ENCODE measurements around the gene TECRL. TPM values are rescaled to one million over a fixed set of nuclear protein-coding genes. Genes with fewer than 3 reads are reported as not detected.

TECRL gene
- total and polyA plus RNA-seq, 10 of the 15 experiments (the other 5 are each of a cell fraction or from before 2014, with no cell fraction given): 0.10 TPM; not detected in 9

DNA sequence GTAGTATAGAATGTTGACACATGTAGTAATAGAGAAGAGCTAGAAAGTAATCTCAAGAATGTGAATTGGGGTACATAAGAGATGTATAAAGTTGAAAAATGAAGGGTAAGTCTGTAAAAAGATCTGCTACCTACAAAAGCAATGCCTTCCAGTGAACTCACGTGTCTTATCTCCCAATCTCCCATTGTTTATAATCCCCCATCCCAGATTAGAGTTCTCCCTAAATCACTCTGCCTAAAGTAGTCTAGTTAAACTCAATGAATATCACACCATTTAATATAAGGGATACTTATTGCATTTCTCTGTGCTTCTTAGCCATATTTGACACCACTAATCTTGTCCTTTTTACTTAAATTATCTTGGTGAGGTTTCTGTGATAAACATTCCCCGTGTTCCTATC, 6.6 kb downstream of the TECRL start:
- no peak overlapping the region for H3K4me2 ChIP-seq (ENCODE audit: control insufficient read depth, insufficient read depth)
- no peaks in the 10 kb centered on the region for H3K9me3 ChIP-seq (replicated peaks; ENCODE audit: control insufficient read depth, insufficient read depth, low read length)
- in situ Hi-C loops (cut with MboI) (no loop called here), intact Hi-C loops (cut with micrococcal nuclease; ENCODE audit: unreplicated experiment) (no loop called here)
- no peaks in the 10 kb centered on the region for H4K20me1 ChIP-seq (ENCODE audit: control insufficient read depth, insufficient read depth)
- no peaks in the 10 kb centered on the region for H3K27me3 ChIP-seq (replicated peaks in 1 of 2; ENCODE audit: control insufficient read depth in 2 of 2, insufficient read depth in 2 of 2, low read length in 1 of 2)
- ChIA-PET SMC1A (ENCODE audit: uncharacterized antibody, unreplicated experiment) (no interaction called here), POLR2A (no interaction called here), CTCF (no interaction called here), RAD21 (ENCODE audit: unreplicated experiment) (no interaction called here)
- no peaks in the 10 kb centered on the region for H3K4me1 ChIP-seq (ENCODE audit: control insufficient read depth, insufficient read depth, low read length)
- no peak overlapping the region for H3K27ac ChIP-seq (ENCODE audit: control insufficient read depth, insufficient read depth)
- no peak for DNase-seq (ENCODE audit: low read depth, low spot score)
- H3K79me2 ChIP-seq (ENCODE audit: control insufficient read depth, insufficient read depth, low read length): no peaks in the 10 kb centered on the region
- no peak overlapping the region for H2AFZ ChIP-seq (ENCODE audit: control insufficient read depth, low read depth, low read length)
- no peak overlapping the region for H3K9ac ChIP-seq (ENCODE audit: control insufficient read depth, insufficient read depth, low read length)
- H3K4me3 ChIP-seq: no peak overlapping the region
- no peaks in the 10 kb centered on the region for H3K36me3 ChIP-seq (ENCODE audit: control insufficient read depth in 2 of 2, insufficient read depth in 2 of 2, low read length in 1 of 2)
- no peak for FAIRE-seq
- no peak for ATAC-seq
- 6% methylated on average over 2 of the region's 2 CpGs for WGBS (ENCODE audit: insufficient coverage, insufficient replicate concordance, low lambda C conversion rate, missing lambda C conversion rate)
- no TSS peak for BruUV-seq (replicated peaks)
- TF ChIP-seq HDGF (IDR thresholded peaks at IDR 0.05): no peak
- no peak for TF ChIP-seq RAD21 (IDR thresholded peaks at IDR 0.05; ENCODE audit: insufficient read depth, low read depth, low read length)
- TF ChIP-seq ESRRA (IDR thresholded peaks at IDR 0.05; ENCODE audit: low read length): no peak
- TF ChIP-seq, protein P1, sequence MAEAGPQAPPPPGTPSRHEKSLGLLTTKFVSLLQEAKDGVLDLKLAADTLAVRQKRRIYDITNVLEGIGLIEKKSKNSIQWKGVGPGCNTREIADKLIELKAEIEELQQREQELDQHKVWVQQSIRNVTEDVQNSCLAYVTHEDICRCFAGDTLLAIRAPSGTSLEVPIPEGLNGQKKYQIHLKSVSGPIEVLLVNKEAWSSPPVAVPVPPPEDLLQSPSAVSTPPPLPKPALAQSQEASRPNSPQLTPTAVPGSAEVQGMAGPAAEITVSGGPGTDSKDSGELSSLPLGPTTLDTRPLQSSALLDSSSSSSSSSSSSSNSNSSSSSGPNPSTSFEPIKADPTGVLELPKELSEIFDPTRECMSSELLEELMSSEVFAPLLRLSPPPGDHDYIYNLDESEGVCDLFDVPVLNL (IDR thresholded peaks at IDR 0.05; ENCODE audit: low read depth, low read length): no peak
- no peak for TF ChIP-seq TARDBP (IDR thresholded peaks at IDR 0.05; ENCODE audit: borderline replicate concordance)
- TF ChIP-seq RB1 (IDR thresholded peaks at IDR 0.05; ENCODE audit: borderline replicate concordance): no peak
- TF ChIP-seq POLR2A (IDR thresholded peaks at IDR 0.05; ENCODE audit: low read depth, low read length): no peak
- TF ChIP-seq WRNIP1 (IDR thresholded peaks at IDR 0.05; ENCODE audit: borderline replicate concordance, low read depth, low read length): no peak
- no peak for TF ChIP-seq ZNF274 (IDR thresholded peaks at IDR 0.05; ENCODE audit: insufficient read depth, insufficient read length)
- TF ChIP-seq, protein P2, sequence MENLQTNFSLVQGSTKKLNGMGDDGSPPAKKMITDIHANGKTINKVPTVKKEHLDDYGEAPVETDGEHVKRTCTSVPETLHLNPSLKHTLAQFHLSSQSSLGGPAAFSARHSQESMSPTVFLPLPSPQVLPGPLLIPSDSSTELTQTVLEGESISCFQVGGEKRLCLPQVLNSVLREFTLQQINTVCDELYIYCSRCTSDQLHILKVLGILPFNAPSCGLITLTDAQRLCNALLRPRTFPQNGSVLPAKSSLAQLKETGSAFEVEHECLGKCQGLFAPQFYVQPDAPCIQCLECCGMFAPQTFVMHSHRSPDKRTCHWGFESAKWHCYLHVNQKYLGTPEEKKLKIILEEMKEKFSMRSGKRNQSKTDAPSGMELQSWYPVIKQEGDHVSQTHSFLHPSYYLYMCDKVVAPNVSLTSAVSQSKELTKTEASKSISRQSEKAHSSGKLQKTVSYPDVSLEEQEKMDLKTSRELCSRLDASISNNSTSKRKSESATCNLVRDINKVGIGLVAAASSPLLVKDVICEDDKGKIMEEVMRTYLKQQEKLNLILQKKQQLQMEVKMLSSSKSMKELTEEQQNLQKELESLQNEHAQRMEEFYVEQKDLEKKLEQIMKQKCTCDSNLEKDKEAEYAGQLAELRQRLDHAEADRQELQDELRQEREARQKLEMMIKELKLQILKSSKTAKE (IDR thresholded peaks at IDR 0.05; ENCODE audit: low read depth, poor library complexity, severe bottlenecking): no peak
- TF ChIP-seq MYB (IDR thresholded peaks at IDR 0.05; ENCODE audit: borderline replicate concordance, low read depth, low read length): no peak
- TF ChIP-seq PML (IDR thresholded peaks at IDR 0.05; ENCODE audit: low read length): no peak
- TF ChIP-seq, protein P3, sequence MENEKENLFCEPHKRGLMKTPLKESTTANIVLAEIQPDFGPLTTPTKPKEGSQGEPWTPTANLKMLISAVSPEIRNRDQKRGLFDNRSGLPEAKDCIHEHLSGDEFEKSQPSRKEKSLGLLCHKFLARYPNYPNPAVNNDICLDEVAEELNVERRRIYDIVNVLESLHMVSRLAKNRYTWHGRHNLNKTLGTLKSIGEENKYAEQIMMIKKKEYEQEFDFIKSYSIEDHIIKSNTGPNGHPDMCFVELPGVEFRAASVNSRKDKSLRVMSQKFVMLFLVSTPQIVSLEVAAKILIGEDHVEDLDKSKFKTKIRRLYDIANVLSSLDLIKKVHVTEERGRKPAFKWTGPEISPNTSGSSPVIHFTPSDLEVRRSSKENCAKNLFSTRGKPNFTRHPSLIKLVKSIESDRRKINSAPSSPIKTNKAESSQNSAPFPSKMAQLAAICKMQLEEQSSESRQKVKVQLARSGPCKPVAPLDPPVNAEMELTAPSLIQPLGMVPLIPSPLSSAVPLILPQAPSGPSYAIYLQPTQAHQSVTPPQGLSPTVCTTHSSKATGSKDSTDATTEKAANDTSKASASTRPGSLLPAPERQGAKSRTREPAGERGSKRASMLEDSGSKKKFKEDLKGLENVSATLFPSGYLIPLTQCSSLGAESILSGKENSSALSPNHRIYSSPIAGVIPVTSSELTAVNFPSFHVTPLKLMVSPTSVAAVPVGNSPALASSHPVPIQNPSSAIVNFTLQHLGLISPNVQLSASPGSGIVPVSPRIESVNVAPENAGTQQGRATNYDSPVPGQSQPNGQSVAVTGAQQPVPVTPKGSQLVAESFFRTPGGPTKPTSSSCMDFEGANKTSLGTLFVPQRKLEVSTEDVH (IDR thresholded peaks at IDR 0.05; ENCODE audit: low read depth, partially characterized antibody): no peak
- no peak for TF ChIP-seq PAX5 (IDR thresholded peaks at IDR 0.05; ENCODE audit: borderline replicate concordance, low read depth, low read length)
- TF ChIP-seq, protein P4, sequence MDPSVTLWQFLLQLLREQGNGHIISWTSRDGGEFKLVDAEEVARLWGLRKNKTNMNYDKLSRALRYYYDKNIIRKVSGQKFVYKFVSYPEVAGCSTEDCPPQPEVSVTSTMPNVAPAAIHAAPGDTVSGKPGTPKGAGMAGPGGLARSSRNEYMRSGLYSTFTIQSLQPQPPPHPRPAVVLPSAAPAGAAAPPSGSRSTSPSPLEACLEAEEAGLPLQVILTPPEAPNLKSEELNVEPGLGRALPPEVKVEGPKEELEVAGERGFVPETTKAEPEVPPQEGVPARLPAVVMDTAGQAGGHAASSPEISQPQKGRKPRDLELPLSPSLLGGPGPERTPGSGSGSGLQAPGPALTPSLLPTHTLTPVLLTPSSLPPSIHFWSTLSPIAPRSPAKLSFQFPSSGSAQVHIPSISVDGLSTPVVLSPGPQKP (IDR thresholded peaks at IDR 0.05; ENCODE audit: low read depth, low read length): no peak
- no peak for TF ChIP-seq ETV6 (conservative IDR thresholded peaks at IDR 0.05 in 1 of 2, IDR thresholded peaks at IDR 0.05 in 1 of 2; ENCODE audit: borderline replicate concordance in 1 of 2, low read depth in 1 of 2)
- TF ChIP-seq MEF2A (IDR thresholded peaks at IDR 0.05; ENCODE audit: insufficient read depth, low read depth, low read length): no peak
- no peak for TF ChIP-seq ZBED1 (IDR thresholded peaks at IDR 0.05; ENCODE audit: borderline replicate concordance)
